MM.1S (cell line): ENCODE results near the gene TESK2.

Source experiments
- DNase-seq: peaks from one replicate; pipeline ENCODE4 v3.0.0-alpha.2; 2015
- H2AFZ ChIP-seq: fragments of 300-600 bp; sonication (generic); 2 replicates; pipeline ENCODE4 v1.6.0; 2016; ENCODE audit warnings: antibody characterized with exemption, low read length
- H3F3A ChIP-seq: fragments of 300-600 bp; sonication (generic); 2 replicates; pipeline ENCODE4 v1.6.1; 2016; ENCODE audit warnings: mild to moderate bottlenecking, antibody characterized with exemption, low read length, moderate library complexity, mixed read lengths; ENCODE audit not compliant: insufficient read depth
- H3K27ac ChIP-seq: fragments of 300-600 bp; sonication (generic); 2 replicates; pipeline ENCODE4 v1.5.1; 2016; ENCODE audit warnings: mild to moderate bottlenecking, low read length
- H3K27me3 ChIP-seq: fragments of 300-600 bp; sonication (generic); replicated peaks from 2 replicates; pipeline ENCODE4 v1.6.0; 2016; ENCODE audit warnings: low read length; ENCODE audit not compliant: insufficient read depth
- H3K36me3 ChIP-seq: fragments of 300-600 bp; sonication (generic); replicated peaks from 2 replicates; pipeline ENCODE4 v1.6.1; 2016; ENCODE audit warnings: mild to moderate bottlenecking, low read length, mixed read lengths; ENCODE audit not compliant: insufficient read depth
- H3K4me1 ChIP-seq: fragments of 300-600 bp; sonication (generic); 2 replicates; pipeline ENCODE4 v1.6.1; 2016; ENCODE audit warnings: low read length, mixed read lengths
- H3K4me2 ChIP-seq: fragments of 300-600 bp; sonication (generic); 2 replicates; pipeline ENCODE4 v1.6.0; 2016; ENCODE audit warnings: low read depth, low read length
- H3K4me3 ChIP-seq: fragments of 300-600 bp; sonication (generic); 2 replicates; pipeline ENCODE4 v1.5.1; 2016; ENCODE audit warnings: low read length, mixed read lengths
- H3K79me2 ChIP-seq: fragments of 300-600 bp; sonication (generic); 2 replicates; pipeline ENCODE4 v1.6.1; 2016; ENCODE audit warnings: mixed run types, low read length, mixed read lengths
- H3K9ac ChIP-seq: fragments of 300-600 bp; sonication (generic); 2 replicates; pipeline ENCODE4 v1.6.1; 2016; ENCODE audit warnings: low read length, mixed read lengths
- H3K9me2 ChIP-seq: fragments of 300-600 bp; sonication (generic); replicated peaks from 2 replicates; pipeline ENCODE4 v1.6.1; 2016; ENCODE audit warnings: mild to moderate bottlenecking, low read length, mixed read lengths; ENCODE audit not compliant: insufficient read depth
- H3K9me3 ChIP-seq: fragments of 300-600 bp; sonication (generic); replicated peaks from 2 replicates; pipeline ENCODE4 v1.6.1; 2016; ENCODE audit warnings: mild to moderate bottlenecking, low read length, mixed read lengths; ENCODE audit not compliant: insufficient read depth
- H4K20me1 ChIP-seq: fragments of 300-600 bp; sonication (generic); 2 replicates; pipeline ENCODE4 v1.6.1; 2016; ENCODE audit warnings: mild to moderate bottlenecking, low read length, moderate library complexity, mixed read lengths; ENCODE audit not compliant: insufficient read depth
- EZH2 ChIP-seq: fragments of 300-600 bp; sonication (generic); optimal IDR thresholded peaks from 2 replicates; pipeline ENCODE3; 2017; ENCODE audit warnings: low read depth, mild to moderate bottlenecking, antibody characterized with exemption, low read length, mixed read lengths
- EZH2phosphoT487 ChIP-seq: fragments of 300-600 bp; sonication (generic); IDR thresholded peaks from 2 replicates; pipeline ENCODE4 v1.6.1; 2018; ENCODE audit warnings: antibody characterized with exemption, low read length
- TF ChIP-seq, protein P1 (sequence below): fragments of 300-600 bp; sonication (generic); IDR thresholded peaks from 2 replicates; pipeline ENCODE4 v1.5.1; 2016; ENCODE audit warnings: antibody characterized with exemption, low read length, mixed read lengths

The TESK2 gene

DNA sequence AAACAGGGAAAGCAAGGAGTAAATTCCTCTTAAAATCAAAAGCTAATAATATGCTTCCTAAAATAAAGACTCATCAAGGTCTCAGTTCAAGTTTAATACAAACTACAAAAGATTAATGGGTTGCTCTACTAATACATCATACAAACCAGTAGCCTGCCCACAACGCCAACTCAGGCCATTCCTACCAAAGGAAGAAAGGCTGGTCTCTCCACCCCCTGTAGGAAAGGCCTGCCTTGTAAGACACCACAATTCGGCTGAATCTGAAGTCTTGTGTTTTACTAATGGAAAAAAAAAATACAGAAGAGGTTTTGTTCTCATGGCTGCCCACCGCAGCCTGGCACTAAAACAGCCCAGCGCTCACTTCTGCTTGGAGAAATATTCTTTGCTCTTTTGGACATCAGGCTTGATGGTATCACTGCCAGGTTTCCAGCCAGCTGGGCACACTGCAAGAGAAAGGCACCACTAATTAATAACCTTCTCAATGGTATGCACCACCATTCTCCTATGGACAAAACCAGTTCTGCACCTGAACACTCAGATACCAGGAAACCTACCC is 20.1 kb upstream of the TESK2 start:
- peaks cover 17% of the 10 kb centered on the region for H3K36me3 ChIP-seq
- peaks cover 28% of the 10 kb centered on the region for H3F3A ChIP-seq
- H3K27ac ChIP-seq, result no peak overlapping the region

GRCh38 chr1:45510036-45510971 is 19.3 kb upstream of the TESK2 start:
- H3K9me2 ChIP-seq, result no peaks in the 10 kb centered on the region
- no peak for TF ChIP-seq EZH2
- no peaks in the 10 kb centered on the region for H3K27me3 ChIP-seq
- no peak overlapping the region for H2AFZ ChIP-seq
- DNase-seq, result no peak
- no peaks in the 10 kb centered on the region for H3K4me1 ChIP-seq
- peaks cover 15% of the 10 kb centered on the region for H3K36me3 ChIP-seq
- H3K79me2 ChIP-seq, result peaks cover 20% of the 10 kb centered on the region
- H3K27ac ChIP-seq, result no peak overlapping the region
- no peak overlapping the region for H3K4me3 ChIP-seq
- H4K20me1 ChIP-seq, result no peaks in the 10 kb centered on the region
- no peaks in the 10 kb centered on the region for H3K9me3 ChIP-seq
- H3F3A ChIP-seq, result peaks cover 28% of the 10 kb centered on the region
- H3K9ac ChIP-seq, result no peak overlapping the region
- H3K4me2 ChIP-seq, result no peak overlapping the region

More for the DNA sequence above, 20.1 kb upstream of the TESK2 start:
- DNase-seq, result no peak
- Histone ChIP-seq H3K9me3 (no peaks in the 10 kb centered on the region), H4K20me1 (no peaks in the 10 kb centered on the region), H3K9ac (no peak overlapping the region), H3K9me2 (no peaks in the 10 kb centered on the region), H3K79me2 (peaks cover 27% of the 10 kb centered on the region), H3K27me3 (no peaks in the 10 kb centered on the region), H3K4me1 (no peaks in the 10 kb centered on the region), H2AFZ (no peak overlapping the region), H3K4me3 (no peak overlapping the region), H3K4me2 (no peak overlapping the region)
- TF ChIP-seq, protein P1, sequence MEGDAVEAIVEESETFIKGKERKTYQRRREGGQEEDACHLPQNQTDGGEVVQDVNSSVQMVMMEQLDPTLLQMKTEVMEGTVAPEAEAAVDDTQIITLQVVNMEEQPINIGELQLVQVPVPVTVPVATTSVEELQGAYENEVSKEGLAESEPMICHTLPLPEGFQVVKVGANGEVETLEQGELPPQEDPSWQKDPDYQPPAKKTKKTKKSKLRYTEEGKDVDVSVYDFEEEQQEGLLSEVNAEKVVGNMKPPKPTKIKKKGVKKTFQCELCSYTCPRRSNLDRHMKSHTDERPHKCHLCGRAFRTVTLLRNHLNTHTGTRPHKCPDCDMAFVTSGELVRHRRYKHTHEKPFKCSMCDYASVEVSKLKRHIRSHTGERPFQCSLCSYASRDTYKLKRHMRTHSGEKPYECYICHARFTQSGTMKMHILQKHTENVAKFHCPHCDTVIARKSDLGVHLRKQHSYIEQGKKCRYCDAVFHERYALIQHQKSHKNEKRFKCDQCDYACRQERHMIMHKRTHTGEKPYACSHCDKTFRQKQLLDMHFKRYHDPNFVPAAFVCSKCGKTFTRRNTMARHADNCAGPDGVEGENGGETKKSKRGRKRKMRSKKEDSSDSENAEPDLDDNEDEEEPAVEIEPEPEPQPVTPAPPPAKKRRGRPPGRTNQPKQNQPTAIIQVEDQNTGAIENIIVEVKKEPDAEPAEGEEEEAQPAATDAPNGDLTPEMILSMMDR, result no peak
- TF ChIP-seq EZH2 (no peak), EZH2phosphoT487 (no peak)

- H4K20me1 ChIP-seq, result no peaks in the 10 kb centered on the region
- peaks cover 28% of the 10 kb centered on the region for H3F3A ChIP-seq
- no peak for DNase-seq
Observed at GRCh38 chr1:45508295-45509151, 17.6 kb upstream of the TESK2 start.

More at GRCh38 chr1:45508295-45509151, 17.6 kb upstream of the TESK2 start:
- Histone ChIP-seq H3K27me3 (no peaks in the 10 kb centered on the region), H2AFZ (no peak overlapping the region), H3K79me2 (peaks cover 14% of the 10 kb centered on the region; the same call in 1 of the 2 replicates), H3K4me2 (no peak overlapping the region), H3K9me3 (no peaks in the 10 kb centered on the region), H3K36me3 (peaks cover 10% of the 10 kb centered on the region), H3K27ac (no peak overlapping the region), H3K9ac (no peak overlapping the region), H3K4me1 (no peaks in the 10 kb centered on the region), H3K4me3 (no peak overlapping the region), H3K9me2 (no peaks in the 10 kb centered on the region)
- TF ChIP-seq EZH2, result no peak
- TF ChIP-seq EZH2phosphoT487, result no peak
- TF ChIP-seq, protein P1, result no peak
